H9 (cell line): ENCODE results near the gene SCFD2. TPM values are rescaled to one million over a fixed set of nuclear protein-coding genes. Genes with fewer than 3 reads are reported as not detected.

Experiments
- DNase-seq: peaks from one replicate; pipeline ENCODE4 v3.0.0-alpha.2; 2017
- H2AFZ ChIP-seq: one replicate; pipeline ENCODE4 v1.6.1; 2013; ENCODE audit warnings: mild to moderate bottlenecking, low read length, control low read depth, moderate library complexity
- H2AK5ac ChIP-seq: 2 replicates; pipeline ENCODE4 v1.6.1; 2013; ENCODE audit warnings: low read length, control low read depth, mixed read lengths; ENCODE audit not compliant: insufficient read length
- H2BK120ac ChIP-seq: one replicate; pipeline ENCODE4 v1.6.1; 2013; ENCODE audit warnings: low read depth, mild to moderate bottlenecking, low read length, control low read depth, inconsistent platforms; ENCODE audit not compliant: poor library complexity, severe bottlenecking
- H2BK12ac ChIP-seq: 2 replicates; pipeline ENCODE4 v1.6.1; 2013; ENCODE audit warnings: low read length, control low read depth, mixed read lengths, low read depth; ENCODE audit not compliant: insufficient read length
- H2BK15ac ChIP-seq: 2 replicates; pipeline ENCODE4 v1.6.1; 2013; ENCODE audit warnings: low read depth, low read length, control low read depth
- H2BK20ac ChIP-seq: one replicate; pipeline ENCODE4 v1.6.1; 2013; ENCODE audit warnings: low read depth, mild to moderate bottlenecking, low read length, control low read depth, inconsistent platforms; ENCODE audit not compliant: poor library complexity, severe bottlenecking
- H2BK5ac ChIP-seq: 2 replicates; pipeline ENCODE4 v1.6.1; 2013; ENCODE audit warnings: low read length, control low read depth, mixed read lengths; ENCODE audit not compliant: insufficient read length
- H3K14ac ChIP-seq: 2 replicates; pipeline ENCODE4 v1.6.1; 2013; ENCODE audit warnings: low read length, control low read depth; ENCODE audit not compliant: insufficient read depth
- H3K18ac ChIP-seq: 2 replicates; pipeline ENCODE4 v1.6.1; 2013; ENCODE audit warnings: low read depth, mild to moderate bottlenecking, mixed read lengths, low read length, control low read depth; ENCODE audit not compliant: insufficient read length
- H3K23ac ChIP-seq: 2 replicates; pipeline ENCODE4 v1.6.1; 2013; ENCODE audit warnings: low read length, control low read depth, mixed read lengths, low read depth; ENCODE audit not compliant: insufficient read length
- H3K23me2 ChIP-seq: 2 replicates; pipeline ENCODE4 v1.6.1; 2013; ENCODE audit warnings: low read depth, mild to moderate bottlenecking, mixed read lengths, low read length, control low read depth; ENCODE audit not compliant: insufficient read length, poor library complexity, severe bottlenecking
- H3K27ac ChIP-seq: 2 replicates; pipeline ENCODE4 v1.5.1; 2013; ENCODE audit warnings: low read length, control low read depth, mixed read lengths, low read depth; ENCODE audit not compliant: insufficient read length
- H3K27me3 ChIP-seq: 2 replicates; pipeline ENCODE4 v1.6.1; 2013; ENCODE audit warnings: low read length, control low read depth, inconsistent platforms; ENCODE audit not compliant: insufficient read depth
- H3K4ac ChIP-seq: 2 replicates; pipeline ENCODE4 v1.6.1; 2013; ENCODE audit warnings: low read depth, mild to moderate bottlenecking, control low read depth, inconsistent platforms, low read length, moderate library complexity
- H3K4me1 ChIP-seq: 2 replicates; pipeline ENCODE4 v1.6.1; 2013; ENCODE audit warnings: low read length, control low read depth, inconsistent platforms; ENCODE audit not compliant: insufficient read depth
- H3K4me2 ChIP-seq: 2 replicates; pipeline ENCODE4 v1.6.1; 2013; ENCODE audit warnings: low read length, control low read depth, mixed read lengths; ENCODE audit not compliant: insufficient read length, insufficient read depth
- H3K56ac ChIP-seq: 2 replicates; pipeline ENCODE4 v1.6.1; 2013; ENCODE audit warnings: low read depth, mild to moderate bottlenecking, mixed read lengths, low read length, control low read depth; ENCODE audit not compliant: insufficient read length
- H3K79me1 ChIP-seq: 2 replicates; pipeline ENCODE4 v1.6.1; 2013; ENCODE audit warnings: low read depth, mild to moderate bottlenecking, moderate library complexity, low read length, control low read depth, inconsistent platforms; ENCODE audit not compliant: insufficient read depth, poor library complexity, severe bottlenecking
- H3K79me2 ChIP-seq: 2 replicates; pipeline ENCODE4 v1.6.1; 2013; ENCODE audit warnings: low read length, control low read depth, inconsistent platforms; ENCODE audit not compliant: insufficient read depth
- H3K9ac ChIP-seq: 2 replicates; pipeline ENCODE4 v1.6.1; 2013; ENCODE audit warnings: low read length, control low read depth, mixed read lengths; ENCODE audit not compliant: insufficient read length; ENCODE audit errors: extremely low read depth
- H3K9me3 ChIP-seq: one replicate; pipeline ENCODE4 v1.6.1; 2013; ENCODE audit warnings: low read depth, low read length, inconsistent platforms; ENCODE audit not compliant: control insufficient read depth
- H3T11ph ChIP-seq: one replicate; pipeline ENCODE4 v1.6.1; 2013; ENCODE audit warnings: mild to moderate bottlenecking, low read length, control low read depth, inconsistent platforms
- H4K20me1 ChIP-seq: one replicate; pipeline ENCODE4 v1.6.1; 2013; ENCODE audit not compliant: control insufficient read depth, insufficient read length, insufficient read depth
- H4K5ac ChIP-seq: 2 replicates; pipeline ENCODE4 v1.6.1; 2013; ENCODE audit warnings: low read depth, mild to moderate bottlenecking, mixed read lengths, low read length, control low read depth; ENCODE audit not compliant: insufficient read length
- H4K8ac ChIP-seq: replicated peaks from 2 replicates; pipeline ENCODE4 v1.6.1; 2013; ENCODE audit warnings: low read length, control low read depth, mixed read lengths, low read depth; ENCODE audit not compliant: insufficient read length
- H4K91ac ChIP-seq: 2 replicates; pipeline ENCODE4 v1.6.1; 2013; ENCODE audit warnings: low read depth, mild to moderate bottlenecking, moderate library complexity, mixed read lengths, low read length, control low read depth; ENCODE audit not compliant: insufficient read length
- H3K27ac Mint-ChIP-seq, 3 experiments: 2 replicates in 2 of 3; 3 replicates in 1 of 3; pipeline ENCODE4 v1.8.0; 2020 to 2021; ENCODE audit warnings: mixed read lengths in 3 of 3, mild to moderate bottlenecking in 1 of 3, moderate library complexity in 1 of 3
- H3K27me3 Mint-ChIP-seq: 2 replicates; pipeline ENCODE4 v1.8.0; 2021; ENCODE audit warnings: low read depth, mild to moderate bottlenecking, moderate library complexity, mixed read lengths
- H3K36me3 Mint-ChIP-seq, 3 experiments: 2 replicates in 2 of 3; 3 replicates in 1 of 3; pipeline ENCODE4 v1.8.0; 2020 to 2021; ENCODE audit warnings: low read depth in 3 of 3, mixed read lengths in 3 of 3; ENCODE audit not compliant: insufficient read depth in 1 of 3
- H3K4me1 Mint-ChIP-seq, 2 experiments: 2 replicates each; pipeline ENCODE4 v1.8.0; 2020; ENCODE audit warnings: mixed read lengths in 2 of 2
- H3K4me3 Mint-ChIP-seq, 2 experiments: 2 replicates in 1 of 2; 3 replicates in 1 of 2; pipeline ENCODE4 v1.8.0; 2020 to 2021; ENCODE audit warnings: mild to moderate bottlenecking in 2 of 2, mixed read lengths in 2 of 2, moderate library complexity in 1 of 2
- H3K9me3 Mint-ChIP-seq, 2 experiments: 2 replicates in 1 of 2; 3 replicates in 1 of 2; pipeline ENCODE4 v1.8.0; 2020; ENCODE audit warnings: mild to moderate bottlenecking in 2 of 2, mixed read lengths in 2 of 2, moderate library complexity in 1 of 2
- CTCF ChIP-seq: fragments of 200-600 bp; sonication (generic); conservative IDR thresholded peaks from 3 replicates; pipeline ENCODE4 v1.8.0; 2021; ENCODE audit warnings: antibody characterized with exemption, mild to moderate bottlenecking
- WGBS: extraction: QIAGEN DNeasy Blood & Tissue Kit; methylation state at CpG from one replicate; pipeline ENCODE4 v1.1.7; 2013; ENCODE audit warnings: missing lambda C conversion rate, low lambda C conversion rate, mixed read lengths; ENCODE audit not compliant: insufficient read length; ENCODE audit errors: extremely low coverage; 5-methylcytosine and 5-hydroxymethylcytosine counted together
- total RNA-seq: library from RNA; stranded (reverse); gene quantifications from 2 replicates; pipeline ENCODE4 v1.2.1, GENCODE V29; 2021

The SCFD2 gene
- total RNA-seq, 1 experiment from 2014 or later = 10.1 TPM

GRCh38 chr4:53194727-53195126 is 171.1 kb downstream of the SCFD2 start:
- no peak overlapping the region for H3K4me2 ChIP-seq
- H3K4me1 ChIP-seq = no peaks in the 10 kb centered on the region
- no peak overlapping the region for H2BK12ac ChIP-seq
- no peak overlapping the region for H2AFZ ChIP-seq
- no peak overlapping the region for H3K27ac Mint-ChIP-seq
- no peaks in the 10 kb centered on the region for H4K20me1 ChIP-seq
- H3K18ac ChIP-seq = no peak overlapping the region
- no peak overlapping the region for H3K4ac ChIP-seq
- no peak overlapping the region for H3K4me3 Mint-ChIP-seq
- no peaks in the 10 kb centered on the region for H3K9me3 Mint-ChIP-seq
- no peaks in the 10 kb centered on the region for H3K27me3 Mint-ChIP-seq
- H3K56ac ChIP-seq = no peak overlapping the region
- DNase-seq = no peak
- no peak overlapping the region for H3K14ac ChIP-seq
- H2BK15ac ChIP-seq = no peak overlapping the region
- no peaks in the 10 kb centered on the region for H3K79me1 ChIP-seq
- no peak overlapping the region for H4K5ac ChIP-seq
- TF ChIP-seq CTCF = no peak
- no peaks in the 10 kb centered on the region for H3K9me3 ChIP-seq
- no peak overlapping the region for H2AK5ac ChIP-seq
- no peaks in the 10 kb centered on the region for H3K27me3 ChIP-seq
- no peaks in the 10 kb centered on the region for H3K79me2 ChIP-seq
- H2BK120ac ChIP-seq = no peak overlapping the region
- H3K36me3 Mint-ChIP-seq = no peaks in the 10 kb centered on the region
- no peak overlapping the region for H3T11ph ChIP-seq
- H4K8ac ChIP-seq = no peak overlapping the region
- H3K23me2 ChIP-seq = no peaks in the 10 kb centered on the region
- H4K91ac ChIP-seq = no peak overlapping the region
- H2BK20ac ChIP-seq = no peak overlapping the region
- no peak overlapping the region for H2BK5ac ChIP-seq
- no peak overlapping the region for H3K27ac ChIP-seq
- H3K23ac ChIP-seq = no peak overlapping the region
- H3K9ac ChIP-seq = no peak overlapping the region
- WGBS = no CpG with 5 or more reads among the region's 5 CpGs
- peaks cover 0 to 3% of the 10 kb centered on the region in 2 experiments; a peak in 1 of 4 replicates for H3K4me1 Mint-ChIP-seq
